GM21723 (cell line): ENCODE measurements around the gene LTBP1.

Experiments used
- ATAC-seq: cut with Tn5 transposase; IDR thresholded peaks from one replicate; pipeline ENCODE4 v1.9.1; 2021; ENCODE audit warnings: mild to moderate bottlenecking, moderate library complexity; ENCODE audit not compliant: unreplicated experiment

Gene LTBP1

DNA sequence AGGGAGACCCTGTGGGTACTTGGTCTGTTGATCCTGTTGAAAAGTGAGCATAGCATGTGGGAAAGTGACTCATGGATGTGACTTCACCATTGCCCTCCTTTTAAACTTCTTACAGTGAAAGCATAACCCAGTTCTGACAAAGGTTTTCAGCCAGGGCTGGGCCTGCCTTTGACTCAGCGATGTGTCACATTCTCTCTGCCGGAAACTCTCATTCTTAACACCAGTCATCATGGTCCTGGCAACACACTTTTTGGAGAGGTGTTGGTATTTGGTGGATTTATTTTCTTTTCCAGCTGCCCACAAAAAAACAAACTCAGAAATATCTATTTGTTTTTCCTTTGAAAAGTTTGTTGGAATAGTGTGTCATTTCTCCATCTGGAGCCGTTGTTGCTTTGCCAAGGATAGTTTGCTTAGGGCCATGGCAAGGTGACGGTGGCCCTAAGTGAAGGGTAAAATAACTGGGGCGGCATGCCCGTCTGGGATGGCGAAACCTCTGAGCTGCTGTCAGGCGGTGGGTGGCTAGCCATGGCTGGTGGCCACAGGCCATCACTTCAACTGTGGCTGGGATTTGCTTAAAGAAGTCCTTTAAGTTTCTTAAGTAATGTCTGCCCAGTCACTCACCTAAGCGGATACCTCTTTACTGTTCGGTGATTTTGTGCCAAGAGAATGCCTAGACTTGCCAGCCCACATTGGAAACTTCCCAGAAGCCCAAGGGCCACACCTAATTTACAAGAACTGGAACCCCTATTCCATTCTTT, 123.3 kb downstream of the LTBP1 start:
- peak; percentile 68 for ATAC-seq

- no peak for ATAC-seq
Measured at GRCh38 chr2:33071591-33071990, 124.8 kb downstream of the LTBP1 start.

- no peak for ATAC-seq
Measured at GRCh38 chr2:33072614-33073013, 125.9 kb downstream of the LTBP1 start.

DNA sequence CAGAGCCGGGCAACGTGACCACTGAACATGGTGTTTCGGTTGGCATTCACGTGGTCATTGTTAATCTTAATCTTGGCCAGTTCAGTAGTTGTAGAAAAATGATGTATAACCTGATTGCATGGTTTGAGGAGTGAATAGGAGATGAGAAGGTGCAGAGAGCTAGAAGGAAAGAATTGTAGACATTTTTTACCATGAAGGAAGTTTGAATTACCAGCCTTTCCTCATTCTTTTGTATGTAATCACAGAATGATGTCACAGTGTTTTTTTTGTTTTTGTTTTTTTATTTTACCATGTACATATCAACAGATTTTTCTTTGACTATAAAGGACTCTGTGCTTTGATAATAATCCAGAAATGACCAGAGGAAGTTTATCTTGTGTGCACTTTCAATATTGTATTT, 126.3 kb downstream of the LTBP1 start:
- ATAC-seq: no peak

- no peak for ATAC-seq
Measured at GRCh38 chr2:33074197-33074596, 127.4 kb downstream of the LTBP1 start.

DNA sequence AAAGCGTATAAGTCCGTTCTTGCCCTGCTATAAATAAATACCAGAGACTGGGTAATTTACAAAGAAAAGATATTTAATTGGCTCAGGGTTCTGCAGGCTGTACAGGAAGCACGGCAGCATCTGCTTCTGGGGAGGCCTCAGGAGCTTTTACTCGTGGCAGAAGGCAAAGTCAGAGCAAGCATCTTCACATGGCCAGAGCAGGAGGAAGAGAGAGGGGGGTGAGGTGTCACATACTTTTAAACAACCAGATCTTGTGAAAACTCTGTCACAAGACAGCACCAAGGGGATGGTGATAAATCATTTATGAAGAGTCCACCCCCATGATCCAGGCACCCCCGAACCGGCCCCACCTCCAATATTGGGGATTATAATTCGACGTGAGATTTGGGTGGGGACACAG, 130.6 kb downstream of the LTBP1 start:
- ATAC-seq: no peak

DNA sequence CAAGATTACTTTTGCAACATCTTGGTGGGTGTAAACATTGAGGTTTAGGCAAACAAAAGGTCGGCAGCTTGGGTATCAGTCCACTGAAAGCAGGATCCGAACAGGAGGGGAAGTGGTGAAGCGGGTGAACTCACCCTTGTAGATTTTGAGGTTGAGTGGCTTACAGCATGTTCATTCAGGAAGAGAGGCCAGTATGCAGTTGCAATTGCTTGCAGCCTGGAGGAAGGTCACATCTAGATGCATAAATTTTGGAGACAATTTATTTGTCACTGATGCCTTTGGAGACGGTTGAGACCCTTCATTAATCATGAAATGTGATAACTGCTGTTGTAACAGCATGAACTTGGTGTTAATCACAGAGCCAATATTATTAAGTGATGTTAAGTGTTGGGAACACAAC, 131.1 kb downstream of the LTBP1 start:
- ATAC-seq: no peak

DNA sequence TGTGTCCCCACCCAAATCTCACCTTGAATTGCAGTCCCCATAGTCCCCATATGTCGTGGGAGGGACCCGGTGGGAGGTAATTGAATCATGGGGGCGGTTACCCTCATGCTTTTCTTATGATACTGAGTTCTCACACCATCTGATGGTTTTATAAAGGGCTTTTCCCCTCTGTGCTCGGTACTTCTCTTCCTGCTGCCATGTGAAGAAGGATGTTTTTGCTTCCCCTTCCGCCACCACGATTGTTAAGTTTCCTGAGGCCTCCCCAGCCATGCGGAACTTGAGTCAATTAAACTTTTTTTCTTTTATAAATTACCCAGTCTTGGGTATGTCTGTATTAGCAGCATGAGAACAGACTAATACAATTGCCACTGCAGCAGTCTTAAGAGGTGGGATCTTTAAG, 134.9 kb downstream of the LTBP1 start:
- ATAC-seq: no peak

DNA sequence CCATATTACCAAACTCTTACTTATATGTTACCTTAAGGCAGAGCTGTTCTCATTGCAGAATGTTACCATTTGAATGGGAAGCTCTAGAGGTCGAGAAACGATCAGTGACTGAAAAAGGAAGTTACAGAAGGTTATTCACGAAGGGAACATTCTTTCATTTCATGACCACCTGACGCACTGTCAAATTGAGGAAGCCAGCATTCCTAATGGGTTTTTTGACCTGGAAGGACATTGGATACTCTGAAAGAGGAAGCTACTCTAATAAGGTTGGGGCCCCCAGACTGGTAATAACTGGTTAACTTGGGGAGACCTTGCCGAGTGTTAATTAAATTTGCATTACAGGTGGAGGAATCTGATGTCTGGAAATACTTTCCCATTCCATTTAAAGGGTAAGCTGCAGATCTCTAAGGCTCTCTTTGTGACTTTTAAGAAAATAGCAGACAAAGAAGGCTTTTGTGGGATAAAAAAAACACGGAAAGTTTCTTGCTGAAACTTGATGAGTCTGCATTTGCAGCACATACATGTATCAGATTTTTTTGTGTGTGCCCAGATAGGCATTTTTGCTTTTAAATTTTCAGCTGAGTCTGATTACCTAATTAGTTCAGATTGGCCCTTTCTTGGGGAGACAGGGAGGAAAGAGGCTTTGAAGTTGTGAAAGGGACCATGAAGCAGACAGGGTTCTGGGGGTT, 137.1 kb downstream of the LTBP1 start:
- ATAC-seq: no peak

DNA sequence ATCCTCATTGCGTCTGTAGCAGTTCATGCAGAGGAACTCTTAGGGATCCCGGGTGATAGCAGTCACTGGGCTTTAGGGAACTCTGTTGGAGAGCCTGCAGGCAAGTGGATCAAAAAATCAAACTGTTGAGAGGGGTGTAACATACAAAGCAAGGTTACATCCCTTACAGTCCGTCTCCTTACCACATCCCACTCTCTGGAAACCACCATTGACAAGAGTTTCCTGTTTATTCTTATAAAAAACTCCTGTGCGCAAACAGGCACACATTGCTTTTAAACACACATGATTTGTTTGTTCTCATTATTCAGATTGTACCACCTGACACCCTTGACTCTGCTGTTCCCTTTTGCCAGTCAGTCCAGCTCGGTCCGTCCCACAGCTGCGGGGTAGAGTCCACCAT, 137.7 kb downstream of the LTBP1 start:
- ATAC-seq: no peak

GRCh38 chr2:33085646-33086045, 138.9 kb downstream of the LTBP1 start:
- ATAC-seq: no peak

DNA sequence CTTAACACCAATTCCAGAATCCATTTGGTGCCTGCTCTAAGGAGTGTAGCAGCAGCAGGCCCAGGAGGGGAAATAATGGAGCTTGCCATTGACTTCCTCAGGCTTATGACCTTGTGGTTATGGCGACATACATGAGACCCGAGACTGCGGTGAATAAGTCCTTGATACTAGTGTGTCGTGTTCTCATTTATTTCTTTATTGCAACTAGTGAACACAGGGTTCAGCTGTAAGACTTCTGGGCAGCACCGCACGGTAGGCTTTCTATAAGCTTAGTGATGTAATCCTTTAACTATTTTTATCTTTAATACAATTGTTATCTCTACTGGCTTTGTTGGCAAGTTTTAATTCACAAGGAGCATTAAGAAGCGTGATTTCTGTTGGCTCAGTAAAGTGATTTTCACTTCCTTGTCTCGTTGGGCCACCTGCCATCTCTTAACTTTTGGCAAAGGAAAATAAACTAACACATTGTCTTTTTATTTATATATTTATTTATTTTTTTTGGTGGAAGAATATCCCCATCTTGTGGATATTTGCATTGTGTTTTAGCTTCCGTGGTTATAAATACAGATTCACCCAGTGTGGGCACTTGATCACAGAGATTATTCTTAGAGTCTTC, 139.8 kb downstream of the LTBP1 start:
- ATAC-seq: no peak

- no peak for ATAC-seq
Measured at GRCh38 chr2:33090553-33091134, 143.9 kb downstream of the LTBP1 start.

GRCh38 chr2:33091541-33092123, 144.9 kb downstream of the LTBP1 start:
- no peak for ATAC-seq

DNA sequence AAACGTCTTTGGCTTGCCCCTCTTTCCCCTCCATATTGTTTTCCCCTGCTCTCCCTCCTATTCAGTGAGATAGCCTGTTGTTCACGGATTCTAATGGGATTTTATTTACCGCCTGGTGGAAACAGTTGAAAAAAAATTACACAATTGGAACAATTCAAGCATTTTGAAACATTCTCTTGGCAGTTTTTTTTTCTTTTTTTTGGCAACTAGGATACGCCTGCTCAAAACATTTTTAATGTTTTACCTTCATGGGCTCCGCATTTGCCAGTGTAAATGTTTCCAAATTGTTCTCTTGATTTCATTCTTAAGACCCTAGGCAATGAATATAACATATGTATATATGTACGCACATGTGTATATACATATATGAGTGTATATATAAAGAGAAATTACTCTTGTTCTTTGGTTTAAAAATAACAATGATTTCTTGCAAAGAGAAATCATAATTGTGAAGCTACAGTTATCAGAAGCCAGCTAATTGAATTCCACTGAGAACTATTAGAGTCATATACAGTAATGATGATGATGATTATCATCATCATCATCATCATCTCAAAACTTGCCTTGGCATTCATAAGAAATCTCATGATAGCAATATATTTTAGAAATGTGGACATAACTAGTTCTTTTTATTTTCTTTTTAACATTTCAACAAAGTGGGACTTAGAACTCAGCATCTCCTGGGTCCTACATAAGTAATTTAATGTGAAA, 146.7 kb downstream of the LTBP1 start:
- ATAC-seq: no peak

GRCh38 chr2:33094303-33094702, 147.6 kb downstream of the LTBP1 start:
- ATAC-seq: no peak

DNA sequence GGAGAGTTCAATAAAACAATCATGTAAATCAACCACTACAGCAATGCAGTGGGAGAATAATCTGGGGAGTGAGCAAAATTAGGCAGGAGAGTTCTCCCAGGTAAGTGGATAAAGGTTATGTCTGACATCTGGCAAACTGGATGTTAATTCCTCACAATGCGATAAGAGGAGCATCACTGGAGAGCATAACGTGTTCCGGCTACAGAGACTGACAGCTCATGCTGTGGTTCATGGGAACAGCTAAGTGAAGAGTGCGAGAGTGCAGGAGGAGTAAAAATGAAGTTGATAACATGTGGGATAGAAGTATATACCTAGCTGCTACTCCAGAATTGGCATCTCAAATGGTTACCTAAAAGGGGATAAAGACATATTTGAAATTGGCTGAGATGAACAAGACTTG, 153.2 kb downstream of the LTBP1 start:
- ATAC-seq: no peak

DNA sequence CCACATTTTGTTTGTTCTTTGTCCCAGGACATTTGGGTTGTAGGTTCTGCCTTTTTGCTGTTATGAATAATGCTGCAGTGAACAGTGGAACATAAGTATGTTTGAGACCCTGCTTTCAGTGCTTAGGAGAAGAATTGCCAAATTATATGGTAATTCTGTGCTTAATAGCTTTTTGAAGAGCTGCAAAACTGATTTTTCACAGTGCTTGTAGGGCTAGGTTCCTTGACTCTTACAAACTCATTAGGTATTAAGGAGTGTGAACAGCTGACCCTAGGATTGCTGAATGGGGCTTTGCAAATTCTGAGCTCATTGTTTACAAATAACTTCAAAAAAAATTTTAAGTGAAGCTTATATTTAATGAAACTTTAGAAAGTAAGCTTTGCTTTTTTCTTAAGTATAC, 154.2 kb downstream of the LTBP1 start:
- ATAC-seq: no peak

DNA sequence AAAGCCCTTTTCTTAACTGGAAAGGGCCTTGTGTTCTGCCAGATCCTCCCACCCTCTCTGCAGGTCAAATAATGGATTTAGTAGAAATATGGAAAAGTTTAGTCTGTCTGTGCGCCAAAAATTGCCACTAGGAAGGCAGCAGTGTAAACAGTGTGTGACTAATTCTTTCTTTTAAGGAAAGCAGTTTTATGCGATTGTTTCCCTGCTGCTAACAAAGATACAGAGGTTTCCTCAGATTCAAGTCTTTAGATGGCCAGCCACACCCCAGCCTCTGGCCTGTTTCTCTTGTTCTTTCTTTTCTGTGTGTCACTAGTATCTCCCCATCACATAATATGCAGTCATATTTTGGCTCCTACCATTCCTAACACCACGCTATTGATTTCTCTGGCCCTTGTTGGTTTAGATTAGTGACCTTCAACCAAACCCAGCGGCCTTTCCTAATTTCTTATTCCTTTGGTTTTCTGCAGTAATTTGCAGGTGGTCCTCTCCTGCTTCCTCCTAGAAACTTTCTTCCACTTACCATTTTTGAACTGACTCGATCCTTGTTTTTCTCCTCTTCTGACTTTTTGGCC, 157.4 kb downstream of the LTBP1 start:
- no peak for ATAC-seq

DNA sequence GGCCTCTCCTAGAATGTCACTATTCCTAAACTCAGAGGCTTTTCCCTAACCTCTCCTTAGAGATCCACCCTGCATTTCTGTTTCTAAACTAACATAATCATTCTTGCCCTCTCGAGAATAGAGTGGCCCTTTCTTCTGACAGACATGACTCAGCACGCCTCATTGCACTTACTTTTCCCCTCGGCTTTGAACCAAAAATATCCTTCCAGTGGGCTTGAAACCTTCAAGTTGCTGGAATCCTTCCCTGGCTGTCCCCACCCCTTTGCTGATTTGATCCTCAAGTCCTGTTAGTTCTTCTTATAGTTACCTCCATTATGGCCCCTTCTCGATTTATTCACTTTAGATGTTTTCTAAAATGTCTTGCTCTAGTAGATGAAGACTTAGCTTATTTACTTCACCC, 158.0 kb downstream of the LTBP1 start:
- ATAC-seq: no peak

GRCh38 chr2:33106115-33106514, 159.4 kb downstream of the LTBP1 start:
- no peak for ATAC-seq
